ENCODE measurements around the gene NAA40.

Gene NAA40

DNA sequence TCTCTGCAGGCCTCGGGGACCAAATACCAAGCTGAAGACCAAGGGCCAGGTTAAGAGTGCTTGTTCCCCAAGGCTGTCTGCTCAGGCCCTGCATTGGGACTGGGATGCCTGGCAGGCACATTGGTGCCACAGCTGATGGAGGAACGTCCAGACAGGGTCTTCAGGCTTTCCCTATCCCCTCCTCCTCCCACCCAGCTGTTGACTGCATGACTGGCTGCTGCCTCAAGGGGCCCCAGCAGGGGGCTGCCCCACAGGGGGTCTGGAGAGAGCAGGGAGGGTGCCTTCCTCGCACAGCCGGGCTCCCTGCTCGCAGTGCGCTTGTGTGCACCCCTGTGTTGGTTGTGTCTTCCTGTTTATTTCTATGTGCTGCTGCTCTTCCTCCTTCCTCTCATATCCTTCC lies 31.7 kb upstream of the NAA40 start:
- Histone ChIP-seq H3K4me3 (ENCODE audit: low read length, poor library complexity, severe bottlenecking) (no peak overlapping the region), H3K9ac (ENCODE audit: low read depth, low read length, poor library complexity, severe bottlenecking) (no peak overlapping the region), H3K4me1 (ENCODE audit: insufficient read depth, low read length, poor library complexity, severe bottlenecking) (peaks cover 5% of the 10 kb centered on the region)

GRCh38 chr11:63907808-63908530 lies 30.8 kb upstream of the NAA40 start:
- Histone ChIP-seq H3K4me2 (ENCODE audit: low read depth, low read length, poor library complexity, severe bottlenecking) (no peak overlapping the region), H3K4me1 (ENCODE audit: insufficient read depth, low read length, poor library complexity, severe bottlenecking) (peaks cover 5% of the 10 kb centered on the region), H3K27me3 (ENCODE audit: insufficient read depth, low read length, poor library complexity, severe bottlenecking) (no peaks in the 10 kb centered on the region), H2AFZ (ENCODE audit: low read length) (no peak overlapping the region), H3F3A (ENCODE audit: low read depth) (no peaks in the 10 kb centered on the region), H3K79me2 (ENCODE audit: insufficient read depth, low read length) (no peaks in the 10 kb centered on the region), H3K9me3 (ENCODE audit: insufficient read depth, low read depth, low read length) (no peaks in the 10 kb centered on the region), H3K4me3 (ENCODE audit: low read length, poor library complexity, severe bottlenecking) (no peak overlapping the region), H4K20me1 (ENCODE audit: insufficient read depth, low read length, poor library complexity, severe bottlenecking) (no peaks in the 10 kb centered on the region), H3K9ac (ENCODE audit: low read depth, low read length, poor library complexity, severe bottlenecking) (no peak overlapping the region), H3K9me2 (replicated peaks; ENCODE audit: low read depth, low read length) (no peaks in the 10 kb centered on the region), H3K36me3 (ENCODE audit: insufficient read depth, low read length) (peaks cover 54% of the 10 kb centered on the region; the same call in 1 of the 2 replicates)
- TF ChIP-seq EZH2phosphoT487 (IDR thresholded peaks at IDR 0.05; ENCODE audit: borderline replicate concordance) (no peak), CTCF (conservative IDR thresholded peaks at IDR 0.05; ENCODE audit: low read length) (no peak)

More for the DNA sequence above, 31.7 kb upstream of the NAA40 start:
- no peaks in the 10 kb centered on the region for H3K9me3 ChIP-seq (ENCODE audit: insufficient read depth, low read depth, low read length)
- TF ChIP-seq CTCF (conservative IDR thresholded peaks at IDR 0.05; ENCODE audit: low read length) (no peak), EZH2phosphoT487 (IDR thresholded peaks at IDR 0.05; ENCODE audit: borderline replicate concordance) (no peak)
- no peaks in the 10 kb centered on the region for H4K20me1 ChIP-seq (ENCODE audit: insufficient read depth, low read length, poor library complexity, severe bottlenecking)
- H2AFZ ChIP-seq (ENCODE audit: low read length) = no peak overlapping the region
- H3K4me2 ChIP-seq (ENCODE audit: low read depth, low read length, poor library complexity, severe bottlenecking) = no peak overlapping the region
- no peaks in the 10 kb centered on the region for H3K27me3 ChIP-seq (ENCODE audit: insufficient read depth, low read length, poor library complexity, severe bottlenecking)
- H3F3A ChIP-seq (ENCODE audit: low read depth) = no peaks in the 10 kb centered on the region
- H3K9me2 ChIP-seq (replicated peaks; ENCODE audit: low read depth, low read length) = no peaks in the 10 kb centered on the region
- H3K79me2 ChIP-seq (ENCODE audit: insufficient read depth, low read length) = no peaks in the 10 kb centered on the region
- H3K36me3 ChIP-seq (ENCODE audit: insufficient read depth, low read length) = peaks cover 63% of the 10 kb centered on the region; the same call in 1 of the 2 replicates

- H3K4me2 ChIP-seq (ENCODE audit: low read depth, low read length, poor library complexity, severe bottlenecking) = no peak overlapping the region
- TF ChIP-seq CTCF (conservative IDR thresholded peaks at IDR 0.05; ENCODE audit: low read length) (no peak), EZH2phosphoT487 (IDR thresholded peaks at IDR 0.05; ENCODE audit: borderline replicate concordance) (no peak)
These were observed 30.0 kb upstream of the NAA40 start for GRCh38 chr11:63908631-63909401.

More at GRCh38 chr11:63908631-63909401, 30.0 kb upstream of the NAA40 start:
- Histone ChIP-seq H3K4me1 (ENCODE audit: insufficient read depth, low read length, poor library complexity, severe bottlenecking) (peaks cover 5% of the 10 kb centered on the region), H3K9me3 (ENCODE audit: insufficient read depth, low read depth, low read length) (no peaks in the 10 kb centered on the region), H3K9ac (ENCODE audit: low read depth, low read length, poor library complexity, severe bottlenecking) (no peak overlapping the region), H3F3A (ENCODE audit: low read depth) (no peaks in the 10 kb centered on the region), H3K9me2 (replicated peaks; ENCODE audit: low read depth, low read length) (no peaks in the 10 kb centered on the region), H2AFZ (ENCODE audit: low read length) (no peak overlapping the region), H4K20me1 (ENCODE audit: insufficient read depth, low read length, poor library complexity, severe bottlenecking) (no peaks in the 10 kb centered on the region), H3K4me3 (ENCODE audit: low read length, poor library complexity, severe bottlenecking) (no peak overlapping the region), H3K79me2 (ENCODE audit: insufficient read depth, low read length) (no peaks in the 10 kb centered on the region), H3K36me3 (ENCODE audit: insufficient read depth, low read length) (peaks cover 46% of the 10 kb centered on the region; the same call in 1 of the 2 replicates), H3K27me3 (ENCODE audit: insufficient read depth, low read length, poor library complexity, severe bottlenecking) (no peaks in the 10 kb centered on the region)
